Gastrocnemius medialis (tissue), 4 donors: ENCODE results near the gene FNDC5. TPM values are rescaled to one million over a fixed set of nuclear protein-coding genes. Genes with fewer than 3 reads are reported as not detected.

Source experiments
- ATAC-seq, 2 donors: fragments of 150-250 bp; one replicate each; pipeline ENCODE4 v1.9.1; 2016
- DNase-seq, 2 donors: peaks; one replicate each; pipeline ENCODE4 v3.0.0-alpha.2; 2019
- H3K27ac ChIP-seq, 4 donors: fragments of 200-600 bp; sonication (generic); 1 replicate in 1 of 4; 2 replicates in 3 of 4; pipeline ENCODE4 v1.5.1; 2016 to 2018; ENCODE audit warnings: mild to moderate bottlenecking in 2 of 4, moderate library complexity in 1 of 4
- H3K27me3 ChIP-seq, 3 donors: fragments of 200-600 bp; sonication (generic) in 2 of 3; 1 replicate in 1 of 3; 2 replicates in 2 of 3; pipeline versions ENCODE4 v1.5.1 to v1.6.0; 2016 to 2019; ENCODE audit warnings: mild to moderate bottlenecking in 1 of 3, moderate library complexity in 1 of 3
- H3K36me3 ChIP-seq, 2 donors: fragments of 200-600 bp; sonication (generic) in 1 of 2; one replicate each; pipeline ENCODE4 v1.5.1; 2017 to 2018
- H3K4me1 ChIP-seq, 2 donors: fragments of 200-600 bp; sonication (generic) in 1 of 2; one replicate each; pipeline ENCODE4 v1.5.1; 2016 to 2017; ENCODE audit warnings: mild to moderate bottlenecking in 2 of 2
- H3K4me3 ChIP-seq, 4 donors: fragments of 200-600 bp; sonication (generic) in 3 of 4; 1 replicate in 1 of 4; 2 replicates in 3 of 4; pipeline ENCODE4 v1.5.1; 2016 to 2019; ENCODE audit warnings: mild to moderate bottlenecking in 2 of 4
- H3K9me3 ChIP-seq, 3 donors: fragments of 200-600 bp; sonication (generic) in 2 of 3; 1 replicate in 1 of 3; 2 replicates in 2 of 3; pipeline ENCODE4 v1.5.1; 2016 to 2019
- POLR2A ChIP-seq, 2 donors: fragments of 450-650 bp; IDR thresholded peaks; one replicate each; pipeline ENCODE4 v1.6.1; 2017; ENCODE audit warnings: antibody characterized with exemption in 2 of 2, mild to moderate bottlenecking in 2 of 2, moderate library complexity in 2 of 2
- in situ Hi-C, 4 donors: fragments of 200-750 bp; cut with MboI; loops; one replicate each; pipeline versions ENCODE4 v1.15.0 to v1.8.0; 2017; ENCODE audit warnings: low sequenced_read_pairs in 4 of 4
- intact Hi-C: fragments of 100-400 bp; cut with DNase I; formaldehyde crosslinking; loops from one replicate; pipeline ENCODE4 v1.15.1; 2023; ENCODE audit warnings: low total_unique reads
- total RNA-seq, 4 donors: library from RNA; depleted of rRNA; stranded (reverse); fragments of >200 nt; gene quantifications; one replicate each; pipeline versions ENCODE4 v1.1.0 to v1.2.3, GENCODE V29; 2016
- TF ChIP-seq, protein P1 (sequence below), 5 experiments: fragments of 450-650 bp in 3 of 5; fragments of 200-600 bp in 2 of 5; sonication (generic) in 2 of 5; IDR thresholded peaks in 4 of 5; conservative IDR thresholded peaks in 1 of 5; 1 replicate in 4 of 5; 2 replicates in 1 of 5; pipeline ENCODE4 v1.5.1; 2016 to 2019; ENCODE audit warnings: antibody characterized with exemption in 5 of 5, mild to moderate bottlenecking in 3 of 5, moderate library complexity in 3 of 5

The FNDC5 gene
- total RNA-seq, 4 donors from 2014 or later, result 39.6 to 274 (median 114) TPM

DNA sequence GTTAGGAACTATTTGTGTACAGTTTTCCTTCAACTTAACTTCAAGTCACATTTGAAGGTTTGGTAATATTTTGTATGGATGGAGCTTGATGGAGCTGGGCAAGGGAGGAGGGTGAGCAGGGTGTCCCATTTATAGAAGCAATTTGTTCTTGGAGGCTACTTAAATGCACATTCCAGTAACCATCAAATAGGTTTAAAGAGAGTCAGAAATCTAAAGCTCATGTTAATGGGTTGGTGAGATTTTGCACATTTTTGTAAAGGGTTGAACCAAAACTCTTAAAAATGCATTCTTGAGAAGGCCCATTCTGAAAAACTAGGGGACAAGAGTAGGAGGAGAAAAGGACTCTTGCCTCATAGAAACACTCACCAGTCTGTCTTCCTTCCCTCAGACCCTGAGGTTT is 10.1 kb downstream of the FNDC5 start:
- DNase-seq, result no peak
- in situ Hi-C loops, result no loop called here
- Histone ChIP-seq H3K9me3 (no peaks in the 10 kb centered on the region), H3K36me3 (peaks cover 0 to 16% of the 10 kb centered on the region in 2 donors), H3K27me3 (no peaks in the 10 kb centered on the region), H3K27ac (peak overlapping the region in 2 of 4 donors; percentile 44 to 47), H3K4me3 (no peak overlapping the region), H3K4me1 (peaks cover 26 to 71% of the 10 kb centered on the region in 2 donors)
- ATAC-seq, result no peak
- intact Hi-C loops, result no loop called here
- TF ChIP-seq, protein P1, sequence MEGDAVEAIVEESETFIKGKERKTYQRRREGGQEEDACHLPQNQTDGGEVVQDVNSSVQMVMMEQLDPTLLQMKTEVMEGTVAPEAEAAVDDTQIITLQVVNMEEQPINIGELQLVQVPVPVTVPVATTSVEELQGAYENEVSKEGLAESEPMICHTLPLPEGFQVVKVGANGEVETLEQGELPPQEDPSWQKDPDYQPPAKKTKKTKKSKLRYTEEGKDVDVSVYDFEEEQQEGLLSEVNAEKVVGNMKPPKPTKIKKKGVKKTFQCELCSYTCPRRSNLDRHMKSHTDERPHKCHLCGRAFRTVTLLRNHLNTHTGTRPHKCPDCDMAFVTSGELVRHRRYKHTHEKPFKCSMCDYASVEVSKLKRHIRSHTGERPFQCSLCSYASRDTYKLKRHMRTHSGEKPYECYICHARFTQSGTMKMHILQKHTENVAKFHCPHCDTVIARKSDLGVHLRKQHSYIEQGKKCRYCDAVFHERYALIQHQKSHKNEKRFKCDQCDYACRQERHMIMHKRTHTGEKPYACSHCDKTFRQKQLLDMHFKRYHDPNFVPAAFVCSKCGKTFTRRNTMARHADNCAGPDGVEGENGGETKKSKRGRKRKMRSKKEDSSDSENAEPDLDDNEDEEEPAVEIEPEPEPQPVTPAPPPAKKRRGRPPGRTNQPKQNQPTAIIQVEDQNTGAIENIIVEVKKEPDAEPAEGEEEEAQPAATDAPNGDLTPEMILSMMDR (IDR thresholded peaks at IDR 0.05 in 4 of 5, conservative IDR thresholded peaks at IDR 0.05 in 1 of 5), result no peak
- no peak for TF ChIP-seq POLR2A (IDR thresholded peaks at IDR 0.05)

DNA sequence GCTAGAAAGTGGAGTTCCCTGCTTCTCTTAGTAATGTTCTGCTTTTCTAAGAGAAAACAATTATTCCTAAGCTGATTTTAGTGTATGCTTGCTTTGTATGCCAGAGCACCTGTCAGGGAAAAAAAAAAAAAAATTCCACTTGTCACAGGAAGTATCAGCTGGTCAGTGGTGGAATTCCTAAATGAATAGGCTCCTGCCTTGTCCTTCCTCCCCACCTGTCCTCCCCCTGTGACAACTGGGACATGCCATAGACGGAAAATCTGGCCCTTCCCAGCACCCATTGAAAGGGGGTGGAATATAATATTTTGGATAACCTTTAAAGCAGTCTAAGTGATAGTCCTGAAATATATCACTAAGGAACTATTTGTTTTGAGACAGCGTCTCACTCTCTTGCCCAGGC is 10.8 kb downstream of the FNDC5 start:
- no peak for DNase-seq
- intact Hi-C loops, result no loop called here
- ATAC-seq, result peak; percentile 41 to 45
- Histone ChIP-seq H3K27me3 (no peaks in the 10 kb centered on the region), H3K27ac (peak overlapping the region in 2 of 4 donors; percentile 44 to 47), H3K9me3 (no peaks in the 10 kb centered on the region), H3K4me3 (no peak overlapping the region), H3K4me1 (peaks cover 19 to 64% of the 10 kb centered on the region in 2 donors), H3K36me3 (peaks cover 0 to 20% of the 10 kb centered on the region in 2 donors)
- no peak for TF ChIP-seq POLR2A (IDR thresholded peaks at IDR 0.05)
- TF ChIP-seq, protein P1 (IDR thresholded peaks at IDR 0.05 in 4 of 5, conservative IDR thresholded peaks at IDR 0.05 in 1 of 5), result no peak
- in situ Hi-C loops, result no loop called here

GRCh38 chr1:32858791-32859190 is 11.9 kb downstream of the FNDC5 start:
- Histone ChIP-seq H3K4me1 (peaks cover 11 to 54% of the 10 kb centered on the region in 2 donors), H3K9me3 (no peaks in the 10 kb centered on the region), H3K36me3 (peaks cover 0 to 26% of the 10 kb centered on the region in 2 donors), H3K27me3 (no peaks in the 10 kb centered on the region), H3K4me3 (no peak overlapping the region), H3K27ac (no peak overlapping the region)
- in situ Hi-C loops, result no loop called here
- no peak for TF ChIP-seq POLR2A (IDR thresholded peaks at IDR 0.05)
- TF ChIP-seq, protein P1 (IDR thresholded peaks at IDR 0.05 in 4 of 5, conservative IDR thresholded peaks at IDR 0.05 in 1 of 5), result no peak
- no peak for ATAC-seq
- no peak for DNase-seq
- intact Hi-C loops, result no loop called here

DNA sequence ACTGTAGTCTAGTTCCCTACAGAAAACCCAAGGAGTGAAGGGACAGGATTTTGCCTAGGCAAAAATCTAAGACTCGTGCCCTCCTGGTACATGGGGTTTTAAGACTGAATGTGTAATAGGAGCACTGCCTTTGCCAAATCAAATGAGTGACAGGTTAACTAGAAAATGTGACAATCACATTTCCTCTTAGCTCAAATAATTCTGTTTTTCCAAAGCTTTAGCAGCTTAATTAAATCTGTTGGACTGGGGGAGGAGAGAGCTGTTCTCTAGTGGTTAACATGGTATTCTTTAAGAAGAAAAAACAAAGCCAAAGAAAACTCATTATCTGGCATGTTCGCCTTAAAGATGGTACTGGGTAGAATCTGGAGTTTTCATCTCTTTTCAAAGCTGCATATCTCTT is 12.6 kb downstream of the FNDC5 start:
- Histone ChIP-seq H3K4me1 (peaks cover 11 to 48% of the 10 kb centered on the region in 2 donors), H3K4me3 (no peak overlapping the region), H3K9me3 (no peaks in the 10 kb centered on the region), H3K27ac (no peak overlapping the region), H3K36me3 (peaks cover 0 to 30% of the 10 kb centered on the region in 2 donors), H3K27me3 (no peaks in the 10 kb centered on the region)
- intact Hi-C loops (no loop called here), in situ Hi-C loops (no loop called here)
- ATAC-seq (no peak), DNase-seq (no peak)
- TF ChIP-seq, protein P1 (IDR thresholded peaks at IDR 0.05 in 4 of 5, conservative IDR thresholded peaks at IDR 0.05 in 1 of 5), result no peak
- TF ChIP-seq POLR2A (IDR thresholded peaks at IDR 0.05), result no peak
